ENCODE measurements around the gene DLG1. TPM values are rescaled to one million over a fixed set of nuclear protein-coding genes. Genes with fewer than 3 reads are reported as not detected.
"Not testable (repeated sequence)": the region's sequence is repeated elsewhere in the genome, so short reads cannot be mapped to it uniquely, and the experiment has no call there.

Gene DLG1
- total RNA-seq, 4 donors from 2014 or later, result 71.4 to 90.4 (median 80.9) TPM

- Histone ChIP-seq H3K27me3 (no peaks in the 10 kb centered on the region), H3K36me3 (peaks cover 0 to 46% of the 10 kb centered on the region in 2 donors), H3K4me3 (no peak overlapping the region), H3K9me3 (no peaks in the 10 kb centered on the region), H3K27ac (no peak overlapping the region), H3K4me1 (peaks cover 0 to 4% (median 0%) of the 10 kb centered on the region in 3 donors)
- 100% methylated on average over 1 of the region's 1 CpG for WGBS, 2 donors (ENCODE audit: low coverage in 1 of 2)
- no peak for TF ChIP-seq CTCF (IDR thresholded peaks at IDR 0.05)
- no peak for TF ChIP-seq EP300 (IDR thresholded peaks at IDR 0.05)
- TF ChIP-seq POLR2A (IDR thresholded peaks at IDR 0.05), result no peak
- TF ChIP-seq POLR2AphosphoS5 (IDR thresholded peaks at IDR 0.05), result no peak
- no peak for ATAC-seq
Observed at GRCh38 chr3:197281849-197282248, 16.6 kb downstream of the DLG1 start.

DNA sequence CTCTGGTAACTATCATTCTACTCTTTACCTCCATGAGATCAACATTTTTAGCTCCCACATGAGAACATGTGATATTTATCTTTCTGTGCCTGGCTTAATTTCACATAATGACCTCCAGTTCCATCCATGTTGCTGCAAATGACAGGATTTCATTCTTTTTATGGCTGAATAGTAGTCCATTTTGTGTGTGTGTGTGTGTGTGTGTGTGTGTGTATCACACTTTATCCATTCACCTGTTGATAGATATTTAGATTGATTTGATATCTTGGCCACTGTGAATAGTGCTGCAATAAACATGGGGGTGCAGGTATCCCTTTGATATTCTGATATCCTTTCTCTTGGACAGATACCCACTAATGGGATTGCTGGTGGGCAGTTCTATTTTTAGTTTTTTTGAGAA is 18.3 kb downstream of the DLG1 start:
- Histone ChIP-seq H3K9me3 (no peaks in the 10 kb centered on the region), H3K27ac (no peak overlapping the region), H3K36me3 (peaks cover 0 to 44% of the 10 kb centered on the region in 2 donors), H3K4me3 (no peak overlapping the region), H3K4me1 (peaks cover 0 to 4% (median 0%) of the 10 kb centered on the region in 3 donors), H3K27me3 (no peaks in the 10 kb centered on the region)
- ATAC-seq, result no peak
- TF ChIP-seq CTCF (IDR thresholded peaks at IDR 0.05), result no peak
- no peak for TF ChIP-seq EP300 (IDR thresholded peaks at IDR 0.05)
- TF ChIP-seq POLR2AphosphoS5 (IDR thresholded peaks at IDR 0.05), result no peak
- no peak for TF ChIP-seq POLR2A (IDR thresholded peaks at IDR 0.05)

- TF ChIP-seq EP300 (IDR thresholded peaks at IDR 0.05) (no peak), POLR2AphosphoS5 (IDR thresholded peaks at IDR 0.05) (no peak), CTCF (IDR thresholded peaks at IDR 0.05) (no peak), POLR2A (IDR thresholded peaks at IDR 0.05) (no peak)
- Histone ChIP-seq H3K4me3 (no peak overlapping the region), H3K27ac (no peak overlapping the region), H3K9me3 (no peaks in the 10 kb centered on the region), H3K27me3 (no peaks in the 10 kb centered on the region), H3K36me3 (peaks cover 0 to 49% of the 10 kb centered on the region in 2 donors), H3K4me1 (peaks cover 0 to 4% (median 0%) of the 10 kb centered on the region in 3 donors)
- no peak for ATAC-seq
Observed at GRCh38 chr3:197278933-197279332, 19.5 kb downstream of the DLG1 start.

- H3K9me3 ChIP-seq, H3K27ac ChIP-seq: not testable (repeated sequence)
- WGBS, 2 donors (ENCODE audit: low coverage in 1 of 2), result 95 to 96% methylated on average over 3 to 6 of the region's 8 CpGs
Observed at GRCh38 chr3:197276808-197277207, 21.6 kb downstream of the DLG1 start.

DNA sequence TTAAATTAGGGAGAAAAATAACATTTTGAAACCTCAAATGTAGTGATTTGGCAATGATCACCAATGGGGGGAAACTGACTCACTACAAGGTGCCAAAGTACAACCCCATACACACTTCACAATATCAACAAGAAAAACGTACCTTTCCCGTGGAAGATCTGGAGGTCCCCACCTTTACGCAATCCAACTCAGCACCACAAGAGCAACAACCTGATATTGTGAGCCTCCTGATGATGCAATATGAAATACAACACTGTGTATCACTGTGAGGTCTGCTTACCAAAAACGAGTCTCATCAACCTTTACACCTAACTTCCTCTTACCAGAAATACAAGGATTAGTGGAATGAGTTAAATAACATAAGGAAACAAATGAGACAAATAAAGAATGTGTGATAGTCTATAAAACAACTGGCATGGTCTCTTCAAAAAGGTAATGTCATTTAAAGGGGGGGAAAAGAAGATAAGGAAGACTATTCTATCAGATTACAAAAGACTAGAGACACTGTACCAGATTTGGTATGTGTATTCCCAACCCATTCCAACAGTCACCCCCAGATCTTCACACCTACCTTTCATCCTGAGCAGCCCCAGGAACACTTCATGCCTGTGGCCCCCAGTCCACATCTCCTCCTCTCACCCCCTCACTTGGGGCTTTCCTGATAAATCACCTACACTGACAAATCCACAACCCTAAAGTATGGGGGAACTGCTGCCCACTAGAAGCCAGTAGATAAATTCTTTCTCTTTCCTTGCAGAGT is 27.7 kb downstream of the DLG1 start:
- no peak for ATAC-seq
- Histone ChIP-seq H3K4me1 (peaks cover 0 to 25% (median 0%) of the 10 kb centered on the region in 3 donors), H3K9me3 (no peaks in the 10 kb centered on the region), H3K36me3 (peaks cover 0 to 9% of the 10 kb centered on the region in 2 donors), H3K27me3 (no peaks in the 10 kb centered on the region), H3K27ac (no peak overlapping the region), H3K4me3 (no peak overlapping the region)
- no peak for TF ChIP-seq CTCF (IDR thresholded peaks at IDR 0.05)
- TF ChIP-seq POLR2AphosphoS5 (IDR thresholded peaks at IDR 0.05), result no peak
- TF ChIP-seq EP300 (IDR thresholded peaks at IDR 0.05), result no peak
- TF ChIP-seq POLR2A (IDR thresholded peaks at IDR 0.05), result no peak
- 68 to 89% methylated on average over 4 of the region's 4 CpGs for WGBS, 2 donors (ENCODE audit: low coverage in 1 of 2)

More at GRCh38 chr3:197276808-197277207, 21.6 kb downstream of the DLG1 start:
- not testable (repeated sequence) for H3K4me3 ChIP-seq, H3K4me1 ChIP-seq, ATAC-seq, H3K27me3 ChIP-seq
- H3K36me3 ChIP-seq, result peaks cover 0 to 39% of the 10 kb centered on the region in 2 donors
